Stimulated activated CD8-positive, alpha-beta memory T cell treated with anti-CD3 and anti-CD28 coated beads, Interleukin-15, amount 100 ng/mL, for 4 hours (primary cell): ENCODE results near the gene ZAR1L.

Experiments used
- DNase-seq, 2 donors: peaks; one replicate each; pipeline ENCODE4 v3.0.0-alpha.2; 2020; ENCODE audit warnings: low read depth in 2 of 2

The ZAR1L gene

DNA sequence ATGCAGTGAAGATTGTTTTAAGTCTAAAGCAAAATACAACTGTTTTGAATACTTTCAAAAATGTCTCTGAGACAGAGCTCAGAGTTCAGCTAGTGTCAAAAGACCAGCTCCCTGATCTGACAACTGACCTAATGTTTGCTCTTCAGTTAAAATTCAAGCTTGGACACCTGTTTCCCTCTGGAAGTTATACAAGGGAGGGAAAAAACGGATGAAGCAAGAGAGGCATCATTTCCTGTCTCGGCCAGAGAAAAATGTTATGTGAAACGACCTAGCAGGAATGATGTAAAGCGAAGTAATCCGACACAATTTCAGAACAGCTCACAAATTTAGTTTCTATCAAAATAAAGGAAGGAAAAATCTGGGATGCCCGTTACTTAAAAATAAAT lies 59.4 kb downstream of the ZAR1L start:
- DNase-seq: no peak

GRCh38 chr13:32254916-32255723 lies 60.0 kb downstream of the ZAR1L start:
- DNase-seq: no peak

DNA sequence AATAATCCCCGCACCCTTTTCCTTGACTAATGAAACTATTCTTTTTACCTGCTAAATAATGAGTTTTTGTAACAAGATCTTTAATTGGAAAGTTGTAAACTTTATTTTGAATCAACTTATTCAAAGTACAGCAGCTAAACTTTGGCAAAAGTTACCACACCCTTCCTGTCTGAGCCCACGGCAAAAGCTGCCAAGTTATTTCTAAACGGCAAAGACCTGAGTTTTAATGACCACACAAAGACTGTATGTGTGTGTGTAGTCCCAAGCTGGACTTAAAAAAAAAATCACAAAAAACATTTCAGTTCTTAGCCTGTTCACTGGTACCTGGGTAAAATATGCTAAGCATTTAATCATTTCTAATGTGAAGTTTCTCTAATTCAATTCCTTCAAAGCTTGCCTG lies 60.7 kb downstream of the ZAR1L start:
- DNase-seq: no peak

- DNase-seq: no peak
Measured at GRCh38 chr13:32253911-32254399, 61.2 kb downstream of the ZAR1L start.
